Stimulated activated naive CD8-positive, alpha-beta T cell treated with anti-CD3 and anti-CD28 coated beads, Interleukin-15, Interleukin-2, amounts not matched to agents 100 U/mL and 50 U/mL, for 24 hours (primary cell): ENCODE measurements around the gene DLG5.

ENCODE experiments used
- ATAC-seq: fragments of 150-1000 bp; cut with Tn5 transposase; one replicate; pipeline ENCODE4 v1.10.0; 2021
- DNase-seq: peaks from one replicate; pipeline ENCODE4 v3.0.0; 2021

The DLG5 gene

GRCh38 chr10:77843264-77843663 lies 83.3 kb downstream of the DLG5 start:
- ATAC-seq (no peak), DNase-seq (no peak)

GRCh38 chr10:77842652-77843212 lies 83.8 kb downstream of the DLG5 start:
- DNase-seq (no peak), ATAC-seq (no peak)

- DNase-seq, result no peak
- ATAC-seq, result no peak
Observed at GRCh38 chr10:77841711-77842375, 84.7 kb downstream of the DLG5 start.

GRCh38 chr10:77840636-77841035 lies 85.9 kb downstream of the DLG5 start:
- DNase-seq, result no peak
- ATAC-seq, result no peak

- DNase-seq (no peak), ATAC-seq (no peak)
Observed at GRCh38 chr10:77837925-77838595, 88.5 kb downstream of the DLG5 start.

- ATAC-seq (peak; percentile 91), DNase-seq (peak; percentile 62)
Observed at GRCh38 chr10:77837248-77837924, 89.2 kb downstream of the DLG5 start.

GRCh38 chr10:77836299-77836820 lies 90.2 kb downstream of the DLG5 start:
- peak; percentile 49 for DNase-seq
- peak; percentile 53 for ATAC-seq

- no peak for DNase-seq
- no peak for ATAC-seq
Observed at GRCh38 chr10:77835669-77836086, 90.9 kb downstream of the DLG5 start.

GRCh38 chr10:77834943-77835668 lies 91.4 kb downstream of the DLG5 start:
- ATAC-seq, result no peak
- no peak for DNase-seq

GRCh38 chr10:77834540-77834939 lies 92.0 kb downstream of the DLG5 start:
- DNase-seq, result no peak
- ATAC-seq, result no peak

- ATAC-seq, result no peak
- DNase-seq, result no peak
Observed at GRCh38 chr10:77833792-77834191, 92.8 kb downstream of the DLG5 start.

GRCh38 chr10:77833225-77833624 lies 93.3 kb downstream of the DLG5 start:
- ATAC-seq, result no peak

GRCh38 chr10:77832238-77832637 lies 94.3 kb downstream of the DLG5 start:
- DNase-seq (no peak), ATAC-seq (no peak)

More at GRCh38 chr10:77833225-77833624, 93.3 kb downstream of the DLG5 start:
- no peak for DNase-seq

GRCh38 chr10:77829356-77829755 lies 97.2 kb downstream of the DLG5 start:
- ATAC-seq (no peak), DNase-seq (no peak)

- DNase-seq (no peak), ATAC-seq (no peak)
Observed at GRCh38 chr10:77828377-77828776, 98.2 kb downstream of the DLG5 start.

- DNase-seq, result no peak
- peak; percentile 35 for ATAC-seq
Observed at GRCh38 chr10:77827366-77827765, 99.2 kb downstream of the DLG5 start.

GRCh38 chr10:77825965-77826364 lies 100.6 kb downstream of the DLG5 start:
- ATAC-seq, result no peak
- DNase-seq, result no peak

GRCh38 chr10:77824908-77825307 lies 101.6 kb downstream of the DLG5 start:
- ATAC-seq, result no peak

GRCh38 chr10:77823811-77824542 lies 102.6 kb downstream of the DLG5 start:
- no peak for DNase-seq
- no peak for ATAC-seq

More at GRCh38 chr10:77824908-77825307, 101.6 kb downstream of the DLG5 start:
- DNase-seq, result no peak

GRCh38 chr10:77821551-77821950 lies 105.0 kb downstream of the DLG5 start:
- no peak for ATAC-seq
- no peak for DNase-seq

- no peak for ATAC-seq
- DNase-seq, result no peak
Observed at GRCh38 chr10:77821036-77821435, 105.5 kb downstream of the DLG5 start.
